Fibroblast of mammary gland (primary cell): ENCODE measurements around the gene IBTK.

Source experiments
- DNase-seq: peaks from one replicate; pipeline ENCODE4 v3.0.0-alpha.2; 2010; ENCODE audit warnings: low read depth
- H3K4me3 ChIP-seq: 2 replicates; pipeline ENCODE4 v1.5.1; 2011; ENCODE audit warnings: low read depth, mild to moderate bottlenecking, low read length, moderate library complexity; ENCODE audit not compliant: control insufficient read depth
- CTCF ChIP-seq: conservative IDR thresholded peaks from 2 replicates; pipeline ENCODE4 v1.5.1; 2011; ENCODE audit warnings: low read depth, low read length, inconsistent platforms; ENCODE audit not compliant: control insufficient read depth, insufficient read depth

The IBTK gene

GRCh38 chr6:82179415-82179814, 68.1 kb downstream of the IBTK start:
- DNase-seq: peak; percentile 39
- TF ChIP-seq CTCF: no peak

GRCh38 chr6:82178759-82179112, 68.8 kb downstream of the IBTK start:
- no peak overlapping the region for H3K4me3 ChIP-seq
- DNase-seq: peak; percentile 30
- no peak for TF ChIP-seq CTCF

More at GRCh38 chr6:82179415-82179814, 68.1 kb downstream of the IBTK start:
- H3K4me3 ChIP-seq: no peak overlapping the region

- peak; percentile 70 for DNase-seq
- H3K4me3 ChIP-seq: no peak overlapping the region
- TF ChIP-seq CTCF: peak; percentile 77
Observed at GRCh38 chr6:82178077-82178758, 69.3 kb downstream of the IBTK start.

- H3K4me3 ChIP-seq: no peak overlapping the region
- TF ChIP-seq CTCF: no peak
- peak; percentile 38 for DNase-seq
Observed at GRCh38 chr6:82176616-82177015, 70.9 kb downstream of the IBTK start.

GRCh38 chr6:82172594-82172993, 75.0 kb downstream of the IBTK start:
- no peak for TF ChIP-seq CTCF
- H3K4me3 ChIP-seq: no peak overlapping the region
- DNase-seq: no peak

GRCh38 chr6:82169138-82169876, 78.2 kb downstream of the IBTK start:
- TF ChIP-seq CTCF: no peak
- H3K4me3 ChIP-seq: no peak overlapping the region
- no peak for DNase-seq
